IPS-18a (cell line): ENCODE measurements around the gene PHF13.

Source experiments
- H3K27ac ChIP-seq: one replicate; pipeline ENCODE4 v1.5.1; 2013; ENCODE audit warnings: low read length
- H3K27me3 ChIP-seq: one replicate; pipeline ENCODE4 v1.6.1; 2013; ENCODE audit warnings: mild to moderate bottlenecking, low read length; ENCODE audit not compliant: control insufficient read depth, insufficient read depth
- H3K36me3 ChIP-seq: one replicate; pipeline ENCODE4 v1.6.1; 2013; ENCODE audit warnings: low read depth, low read length; ENCODE audit not compliant: control insufficient read depth
- H3K4me1 ChIP-seq: one replicate; pipeline ENCODE4 v1.6.1; 2013; ENCODE audit warnings: low read depth, low read length; ENCODE audit not compliant: control insufficient read depth
- H3K4me3 ChIP-seq: one replicate; pipeline ENCODE4 v1.5.1; 2013; ENCODE audit warnings: low read length
- H3K9ac ChIP-seq: one replicate; pipeline ENCODE4 v1.6.1; 2013; ENCODE audit warnings: mild to moderate bottlenecking, low read length, moderate library complexity
- H3K9me3 ChIP-seq: one replicate; pipeline ENCODE4 v1.6.1; 2013; ENCODE audit warnings: low read depth, low read length; ENCODE audit not compliant: control insufficient read depth

PHF13 gene

GRCh38 chr1:6588893-6589520 is 24.5 kb upstream of the PHF13 start:
- no peak overlapping the region for H3K4me3 ChIP-seq
- no peak overlapping the region for H3K9ac ChIP-seq
- H3K4me1 ChIP-seq, result no peaks in the 10 kb centered on the region
- H3K27ac ChIP-seq, result no peak overlapping the region
- no peaks in the 10 kb centered on the region for H3K9me3 ChIP-seq
- no peaks in the 10 kb centered on the region for H3K27me3 ChIP-seq
- H3K36me3 ChIP-seq, result peaks cover 36% of the 10 kb centered on the region

- no peak overlapping the region for H3K9ac ChIP-seq
- no peak overlapping the region for H3K27ac ChIP-seq
- no peaks in the 10 kb centered on the region for H3K4me1 ChIP-seq
- peaks cover 42% of the 10 kb centered on the region for H3K36me3 ChIP-seq
- no peaks in the 10 kb centered on the region for H3K27me3 ChIP-seq
- H3K4me3 ChIP-seq, result no peak overlapping the region
- no peaks in the 10 kb centered on the region for H3K9me3 ChIP-seq
Measured at GRCh38 chr1:6590046-6590445, 23.5 kb upstream of the PHF13 start.

DNA sequence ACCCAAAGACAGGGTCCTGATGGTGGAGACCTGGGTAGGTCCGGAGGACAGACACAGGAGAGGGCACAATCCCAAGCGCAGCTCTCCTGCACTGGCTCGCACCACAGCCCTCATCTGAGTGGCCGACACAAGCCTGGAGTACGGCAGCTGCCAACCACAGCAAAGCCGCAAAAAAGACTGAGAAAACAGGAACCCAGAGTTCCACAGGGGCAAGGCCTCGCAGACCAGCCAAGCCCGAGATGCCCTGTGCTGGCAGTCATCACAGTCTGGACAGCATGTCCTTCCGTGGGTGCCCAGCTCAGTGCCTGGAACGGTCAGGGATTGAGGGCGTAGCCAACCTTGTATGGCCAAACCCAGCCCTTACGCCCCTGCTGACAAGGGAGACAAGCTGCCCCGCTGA is 22.3 kb upstream of the PHF13 start:
- Histone ChIP-seq H3K36me3 (peaks cover 52% of the 10 kb centered on the region), H3K4me1 (no peaks in the 10 kb centered on the region), H3K27me3 (no peaks in the 10 kb centered on the region), H3K9ac (no peak overlapping the region), H3K27ac (no peak overlapping the region), H3K4me3 (no peak overlapping the region), H3K9me3 (no peaks in the 10 kb centered on the region)

- H3K27ac ChIP-seq, result no peak overlapping the region
- no peaks in the 10 kb centered on the region for H3K4me1 ChIP-seq
- no peak overlapping the region for H3K9ac ChIP-seq
- peaks cover 56% of the 10 kb centered on the region for H3K36me3 ChIP-seq
- no peaks in the 10 kb centered on the region for H3K9me3 ChIP-seq
- H3K4me3 ChIP-seq, result no peak overlapping the region
- H3K27me3 ChIP-seq, result no peaks in the 10 kb centered on the region
Measured at GRCh38 chr1:6591644-6592043, 21.9 kb upstream of the PHF13 start.

- Histone ChIP-seq H3K4me3 (no peak overlapping the region), H3K9me3 (no peaks in the 10 kb centered on the region), H3K36me3 (peaks cover 64% of the 10 kb centered on the region), H3K9ac (no peak overlapping the region), H3K4me1 (no peaks in the 10 kb centered on the region), H3K27ac (no peak overlapping the region), H3K27me3 (no peaks in the 10 kb centered on the region)
Measured at GRCh38 chr1:6592441-6592840, 21.1 kb upstream of the PHF13 start.

DNA sequence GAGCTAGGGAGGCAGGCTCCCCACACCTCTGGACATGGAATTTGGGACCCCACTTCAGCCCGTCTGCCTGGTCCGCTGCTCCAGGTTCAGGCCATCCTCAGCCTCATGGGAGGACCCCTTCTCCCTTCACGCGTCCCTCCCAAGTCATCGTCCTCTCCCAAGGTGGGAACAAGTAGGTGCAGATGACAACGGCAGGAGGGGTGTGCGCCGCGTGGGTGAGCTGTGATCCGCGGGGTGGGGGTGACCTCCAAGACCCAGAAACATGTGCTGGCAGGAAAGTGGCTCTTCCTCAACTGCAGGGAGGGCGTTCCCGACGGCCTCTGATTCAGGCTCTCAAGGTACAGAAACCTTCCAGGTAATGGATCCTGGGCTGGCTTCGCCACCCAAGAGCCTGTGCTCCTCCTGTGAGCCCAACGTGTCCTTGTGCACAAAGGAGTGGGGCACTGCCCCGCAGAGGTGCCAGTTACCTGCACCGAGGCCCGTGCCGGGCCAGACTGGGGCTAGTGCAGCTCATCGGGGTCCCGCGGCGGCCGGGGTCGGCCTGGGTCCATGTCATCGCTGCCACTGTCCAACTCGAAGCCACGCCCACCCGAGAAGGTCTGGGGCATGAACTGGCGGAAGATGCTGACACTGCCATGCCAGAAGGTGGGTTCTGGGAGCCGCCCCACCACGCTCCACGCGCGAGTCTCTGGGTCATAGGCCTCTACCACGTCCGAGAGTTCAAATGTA is 20.5 kb upstream of the PHF13 start:
- H3K27me3 ChIP-seq, result no peaks in the 10 kb centered on the region
- no peaks in the 10 kb centered on the region for H3K9me3 ChIP-seq
- peaks cover 67% of the 10 kb centered on the region for H3K36me3 ChIP-seq
- no peaks in the 10 kb centered on the region for H3K4me1 ChIP-seq
- no peak overlapping the region for H3K27ac ChIP-seq
- H3K4me3 ChIP-seq, result no peak overlapping the region
- no peak overlapping the region for H3K9ac ChIP-seq

DNA sequence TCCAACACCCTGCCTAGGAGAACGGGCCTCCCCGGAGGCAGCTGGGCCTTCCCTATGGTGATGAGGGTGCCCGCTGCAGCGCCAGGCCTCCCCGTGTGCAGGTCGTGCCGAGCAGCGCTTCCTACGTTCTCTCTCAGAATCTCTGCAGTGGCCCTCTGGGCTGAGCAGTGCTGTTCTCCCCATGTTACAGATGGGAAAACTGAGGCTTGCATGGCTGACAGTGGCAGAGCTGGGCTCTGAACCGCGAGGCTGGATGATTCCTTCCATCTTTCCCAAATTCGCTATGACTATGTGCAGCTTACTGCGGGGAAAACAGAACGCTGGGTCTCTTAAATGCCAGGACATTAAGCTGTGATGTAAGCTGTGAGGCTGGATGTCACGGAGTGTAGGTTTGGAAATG is 19.7 kb upstream of the PHF13 start:
- Histone ChIP-seq H3K27me3 (no peaks in the 10 kb centered on the region), H3K9me3 (no peaks in the 10 kb centered on the region), H3K4me3 (no peak overlapping the region), H3K9ac (no peak overlapping the region), H3K36me3 (peaks cover 64% of the 10 kb centered on the region), H3K27ac (no peak overlapping the region), H3K4me1 (no peaks in the 10 kb centered on the region)

- H3K4me3 ChIP-seq, result no peak overlapping the region
- peaks cover 55% of the 10 kb centered on the region for H3K36me3 ChIP-seq
- no peak overlapping the region for H3K9ac ChIP-seq
- H3K4me1 ChIP-seq, result peaks cover under 1% of the 10 kb centered on the region
- no peaks in the 10 kb centered on the region for H3K9me3 ChIP-seq
- H3K27ac ChIP-seq, result no peak overlapping the region
- no peaks in the 10 kb centered on the region for H3K27me3 ChIP-seq
Measured at GRCh38 chr1:6594977-6595740, 18.4 kb upstream of the PHF13 start.

GRCh38 chr1:6596351-6596750 is 17.2 kb upstream of the PHF13 start:
- H3K4me3 ChIP-seq, result no peak overlapping the region
- H3K27me3 ChIP-seq, result peaks cover 6% of the 10 kb centered on the region
- no peaks in the 10 kb centered on the region for H3K9me3 ChIP-seq
- H3K36me3 ChIP-seq, result peaks cover 51% of the 10 kb centered on the region
- H3K4me1 ChIP-seq, result peaks cover 8% of the 10 kb centered on the region
- no peak overlapping the region for H3K27ac ChIP-seq
- no peak overlapping the region for H3K9ac ChIP-seq

DNA sequence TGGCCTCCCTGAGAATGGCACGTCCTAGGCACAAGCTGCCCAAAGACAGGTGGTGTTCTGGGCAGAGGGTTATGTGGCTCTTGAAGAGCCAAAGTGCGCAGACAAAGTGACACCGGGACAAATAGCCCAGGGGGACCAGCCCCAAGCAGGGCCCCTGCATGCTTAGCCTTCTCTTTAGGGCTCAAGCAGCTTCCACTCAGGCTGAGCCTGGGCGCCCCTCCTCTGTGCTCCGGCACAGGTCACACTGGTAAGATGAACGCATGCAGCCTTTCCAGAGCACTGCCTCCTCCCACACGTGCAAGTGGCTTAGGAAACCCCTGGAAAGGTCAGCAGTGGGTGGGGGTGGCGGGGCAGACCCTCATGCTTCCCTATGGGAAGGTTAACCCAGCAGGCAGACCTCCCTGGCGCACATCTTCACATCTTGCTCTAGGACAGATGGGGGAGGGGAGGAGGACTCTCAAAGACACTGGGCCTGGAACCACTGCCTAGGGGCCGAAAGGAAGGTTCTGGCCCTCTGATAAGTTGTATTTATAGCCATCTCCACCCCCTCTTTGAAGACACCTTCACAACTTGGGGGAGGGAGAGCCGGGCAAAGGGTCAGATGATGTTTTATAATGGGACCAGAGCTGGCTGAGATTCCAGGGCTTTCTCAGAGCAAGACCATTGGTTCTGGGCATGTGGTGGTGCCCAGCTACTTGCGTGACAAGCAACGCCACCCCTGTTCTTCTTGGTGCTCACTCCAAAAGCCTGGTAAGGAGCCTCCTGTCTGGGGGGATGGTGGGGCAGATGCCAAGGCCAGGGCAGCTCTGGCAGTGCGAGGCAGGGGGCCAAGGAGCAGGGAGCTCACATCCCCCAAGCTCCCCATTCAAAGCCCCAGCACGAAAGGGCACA is 16.4 kb upstream of the PHF13 start:
- Histone ChIP-seq H3K36me3 (peaks cover 47% of the 10 kb centered on the region), H3K4me1 (peaks cover 8% of the 10 kb centered on the region), H3K4me3 (no peak overlapping the region), H3K27me3 (peaks cover 11% of the 10 kb centered on the region), H3K27ac (no peak overlapping the region), H3K9me3 (no peaks in the 10 kb centered on the region), H3K9ac (no peak overlapping the region)

GRCh38 chr1:6597777-6598131 is 15.8 kb upstream of the PHF13 start:
- no peak overlapping the region for H3K4me3 ChIP-seq
- peaks cover 11% of the 10 kb centered on the region for H3K27me3 ChIP-seq
- no peak overlapping the region for H3K27ac ChIP-seq
- peaks cover 8% of the 10 kb centered on the region for H3K4me1 ChIP-seq
- H3K36me3 ChIP-seq, result peaks cover 43% of the 10 kb centered on the region
- no peak overlapping the region for H3K9ac ChIP-seq
- no peaks in the 10 kb centered on the region for H3K9me3 ChIP-seq
